K562 (cell line): ENCODE data around the gene NUAK1. TPM values are rescaled to one million over a fixed set of nuclear protein-coding genes. Genes with fewer than 3 reads are reported as not detected.

Experiments used
- ATAC-seq: fragments of 200-7000 bp; cut with Tn5 transposase; 3 replicates; pipeline ENCODE4 v1.9.1; 2020; ENCODE audit warnings: moderate library complexity
- BruUV-seq: library from RNA; stranded (reverse); fragments of 400-500 nt; replicated peaks from 2 replicates; lab custom pipeline; 2021; lab: Mats Ljungman, UMichigan
- CTCF ChIA-PET: fragments of 300-600 bp; formaldehyde crosslinking; extraction: SDS; loops from one replicate; lab custom pipeline; 2021; ENCODE audit warnings: low intra/inter-chr PET ratio; lab: Yijun Ruan, JAX
- POLR2A ChIA-PET: fragments of 300-600, 350-650 bp; sonication (Branson Sonifier 250); formaldehyde crosslinking; extraction: SDS; loops from one replicate; lab custom pipeline; 2021; ENCODE audit warnings: antibody characterized with exemption, inconsistent platforms; lab: Yijun Ruan, JAX
- DNase-seq, 4 experiments: peaks; one replicate each; pipeline versions ENCODE4 v3.0.0 to v3.0.0-alpha.2; 2011 to 2018; ENCODE audit warnings: low spot score in 3 of 4, mixed read lengths in 3 of 4; ENCODE audit errors: extremely low read depth in 1 of 4
- FAIRE-seq: peaks from 2 replicates; lab custom pipeline; 2011; peaks lifted over from hg19 to GRCh38; lab: Jason Lieb, UNC
- H2AFZ ChIP-seq: 2 replicates; pipeline ENCODE4 v1.6.0; 2011; ENCODE audit warnings: low read depth, low read length, control low read depth, inconsistent platforms
- H3K27ac ChIP-seq: fragments of 200-600 bp; 3 replicates; pipeline ENCODE4 v1.8.0; 2011; ENCODE audit warnings: low read depth, mild to moderate bottlenecking, control low read depth, inconsistent platforms, low read length, moderate library complexity, mixed read lengths; ENCODE audit errors: extremely low read depth
- H3K27me3 ChIP-seq, 2 experiments: fragments of 300-600 bp in 1 of 2; 2 replicates in 1 of 2; 3 replicates in 1 of 2; pipeline versions ENCODE4 v1.6.0 to v1.8.0; 2011; ENCODE audit warnings: inconsistent platforms in 2 of 2, low read length in 2 of 2, mild to moderate bottlenecking in 1 of 2, mixed read lengths in 1 of 2, moderate library complexity in 1 of 2; ENCODE audit not compliant: control insufficient read depth in 2 of 2, insufficient read depth in 2 of 2
- H3K36me3 ChIP-seq: fragments of 300-600 bp; 3 replicates; pipeline ENCODE4 v1.8.0; 2011; ENCODE audit warnings: mild to moderate bottlenecking, low read length, inconsistent platforms; ENCODE audit not compliant: control insufficient read depth, insufficient read depth
- H3K4me1 ChIP-seq, 2 experiments: fragments of 200-600 bp in 1 of 2; replicated peaks in 1 of 2; 2 replicates in 1 of 2; 3 replicates in 1 of 2; pipeline versions ENCODE4 v1.5.1 to v1.8.0; 2011; ENCODE audit warnings: inconsistent platforms in 2 of 2, low read length in 2 of 2, mild to moderate bottlenecking in 1 of 2, mixed read lengths in 1 of 2, moderate library complexity in 1 of 2; ENCODE audit not compliant: control insufficient read depth in 2 of 2, insufficient read depth in 2 of 2
- H3K4me2 ChIP-seq: 2 replicates; pipeline ENCODE4 v1.6.1; 2011; ENCODE audit warnings: low read length, control low read depth, inconsistent platforms, mixed read lengths; ENCODE audit not compliant: insufficient read depth
- H3K4me3 ChIP-seq: fragments of 200-600 bp; sonication (generic), shearing (Covaris generic); 2 replicates; pipeline ENCODE4 v1.5.1; 2016; ENCODE audit warnings: control low read depth, inconsistent platforms
- H3K79me2 ChIP-seq: fragments of 200-600 bp; 3 replicates; pipeline ENCODE4 v1.8.0; 2011; ENCODE audit warnings: low read length, inconsistent platforms; ENCODE audit not compliant: control insufficient read depth, insufficient read depth
- H3K9ac ChIP-seq, 2 experiments: 2 replicates each; pipeline versions ENCODE4 v1.6.0 to v1.6.1; 2011; ENCODE audit warnings: low read depth in 2 of 2, low read length in 2 of 2, control low read depth in 1 of 2, inconsistent platforms in 1 of 2, mild to moderate bottlenecking in 1 of 2, mixed read lengths in 1 of 2; ENCODE audit not compliant: insufficient read depth in 1 of 2
- H3K9me1 ChIP-seq: one replicate; pipeline ENCODE4 v1.6.0; 2011; ENCODE audit warnings: inconsistent platforms, mild to moderate bottlenecking, low read length, moderate library complexity; ENCODE audit not compliant: control insufficient read depth, insufficient read depth
- H3K9me3 ChIP-seq: replicated peaks from 2 replicates; pipeline ENCODE4 v1.5.1; 2011; ENCODE audit warnings: low read depth, low read length, inconsistent platforms; ENCODE audit not compliant: control insufficient read depth, insufficient read depth
- H4K20me1 ChIP-seq: replicated peaks from 2 replicates; pipeline ENCODE4 v1.6.1; 2011; ENCODE audit warnings: low read length, inconsistent platforms, mixed read lengths; ENCODE audit not compliant: control insufficient read depth, insufficient read depth
- FOS ChIP-seq: IDR thresholded peaks from 3 replicates; pipeline ENCODE4 v1.6.1; 2011; ENCODE audit not compliant: insufficient read length; ENCODE audit errors: extremely low read depth
- HCFC1 ChIP-seq: IDR thresholded peaks from 2 replicates; pipeline ENCODE4 v1.6.1; 2012; ENCODE audit warnings: low read depth, low read length, improper control_type of control experiment
- MCM5 ChIP-seq: fragments of 450-650 bp; IDR thresholded peaks from 2 replicates; pipeline ENCODE4 v1.6.1; 2016; ENCODE audit warnings: low read depth
- RBM39 ChIP-seq: fragments of 200-400 bp; formaldehyde crosslinking; optimal IDR thresholded peaks from 2 replicates; pipeline ENCODE3; 2018; ENCODE audit warnings: low read depth, low read length
- SETDB1 ChIP-seq: IDR thresholded peaks from one replicate; pipeline ENCODE4 v1.6.1; 2012; ENCODE audit warnings: low read length, control low read depth, inconsistent platforms
- SMARCE1 ChIP-seq: fragments of 450-650 bp; IDR thresholded peaks from 2 replicates; pipeline ENCODE4 v1.7.1; 2016; ENCODE audit warnings: mild to moderate bottlenecking
- ZKSCAN1 ChIP-seq: fragments of 150-350 bp; IDR thresholded peaks from 2 replicates; pipeline ENCODE4 v1.6.1; 2016; ENCODE audit warnings: low read depth, low read length
- ZNF184 ChIP-seq: sonication (generic); formaldehyde crosslinking; IDR thresholded peaks from 2 replicates; pipeline ENCODE4 v1.5.0; 2020; ENCODE audit warnings: missing genetic modification reagents
- WGBS: fragments of 100-300 bp; shearing (Covaris generic); methylation state at CpG from one replicate; pipeline ENCODE4 v1.1.6; 2016; ENCODE audit warnings: low coverage, mixed read lengths; ENCODE audit not compliant: insufficient coverage; ENCODE audit errors: missing lambda C conversion rate; 5-methylcytosine and 5-hydroxymethylcytosine counted together
- in situ Hi-C: fragments of 300-500 bp; cut with MboI; formaldehyde crosslinking; loops from 4 replicates; pipeline ENCODE4 v1.15.0; 2018; ENCODE audit warnings: inconsistent platforms, mixed read lengths
- intact Hi-C: fragments of 100-400 bp; cut with micrococcal nuclease; formaldehyde crosslinking; loops from 2 replicates; pipeline ENCODE4 v1.14.2; 2022
- polyA plus RNA-seq, 8 experiments: library from polyadenylated mRNA; depleted of rRNA in 4 of 8; stranded (reverse) in 5 of 8; unstranded in 3 of 8; fragments of >200 nt; fragmentation: Nextera tagmentation in 2 of 8; fragmentation: Illumina TruSeq in 1 of 8; extraction: Ambion mirVana in 2 of 8; extraction: Trizol in 1 of 8; gene quantifications; 2 replicates each; pipeline versions ENCODE4 v1.2.1 to v1.2.3, GENCODE V29; 2011 to 2014; ENCODE audit warnings: inconsistent platforms in 1 of 8, missing spikeins in 1 of 8
- total RNA-seq, 7 experiments: library from RNA; depleted of rRNA in 6 of 7; stranded (reverse); fragments of >200 nt in 6 of 7; fragmentation: Illumina TruSeq in 2 of 7; extraction: Trizol in 2 of 7; gene quantifications; 2 replicates each; pipeline versions ENCODE4 v1.2.1 to v1.2.3, GENCODE V29; 2011 to 2021; ENCODE audit warnings: low replicate concordance in 1 of 7
- TF ChIP-seq, protein P1 (sequence below): sonication (generic); formaldehyde crosslinking; IDR thresholded peaks from 2 replicates; pipeline ENCODE4 v1.8.0; 2022; ENCODE audit warnings: mild to moderate bottlenecking, missing genetic modification reagents, borderline replicate concordance
- TF ChIP-seq, protein P2 (sequence below): fragments of 250-450 bp; sonication (Bioruptor Pico); IDR thresholded peaks from 2 replicates; pipeline ENCODE4 v1.9.0; 2021; ENCODE audit warnings: mild to moderate bottlenecking, inconsistent platforms

The NUAK1 gene
- total and polyA plus RNA-seq, 9 of the 15 experiments (the other 6 are each of a cell fraction or from before 2014, with no cell fraction given), result 0.02 TPM; not detected in 8

DNA sequence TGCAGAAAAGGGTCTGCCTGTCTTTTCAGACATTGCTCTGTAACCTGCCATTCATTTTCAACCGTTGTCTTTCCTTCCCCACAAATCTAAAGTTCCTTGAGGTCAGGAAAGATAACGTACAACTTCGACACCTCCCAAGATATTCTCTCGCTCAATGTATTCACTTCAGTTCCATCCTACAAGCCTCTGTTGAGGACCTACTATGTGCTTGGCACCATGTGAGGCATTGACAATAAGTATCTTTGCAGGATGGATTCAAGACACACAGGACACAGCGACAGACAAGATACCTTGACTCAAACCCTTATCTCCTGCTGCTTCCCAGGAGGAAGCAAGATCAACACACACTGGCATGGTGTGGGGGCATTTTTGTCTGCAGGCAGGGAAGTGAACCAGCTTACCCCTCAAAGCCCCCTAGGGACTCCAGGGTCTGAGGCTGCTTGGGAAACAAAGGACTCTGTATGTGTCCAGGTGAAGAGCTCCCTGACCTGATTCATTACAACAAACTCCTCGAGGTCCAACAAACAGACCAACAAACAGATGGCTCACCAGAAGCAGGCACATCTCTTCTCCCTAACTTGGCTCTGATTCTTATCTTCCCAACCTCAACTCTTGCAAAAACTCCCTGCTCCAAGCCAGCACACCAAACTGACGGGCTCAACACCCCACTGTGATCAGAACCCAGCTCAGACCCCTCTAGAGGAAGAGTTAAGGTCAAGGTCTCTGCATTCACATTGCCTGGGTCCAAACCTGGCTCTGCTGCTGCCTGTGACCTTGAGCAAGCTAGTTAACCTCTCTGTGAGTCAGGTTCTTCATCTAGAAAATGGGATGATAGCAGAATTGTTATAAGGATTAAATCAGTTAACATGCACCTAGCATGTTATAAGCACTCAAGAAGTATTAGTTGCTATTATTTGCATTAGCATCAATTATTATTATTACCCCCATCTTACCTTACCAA, 6.3 kb downstream of the NUAK1 start:
- no peak for TF ChIP-seq ZNF184
- peak; percentile 62; the same call in 1 of the 2 replicates for TF ChIP-seq ZKSCAN1
- no peaks in the 10 kb centered on the region for H3K9me1 ChIP-seq
- POLR2A ChIA-PET, result interaction anchor here (0.5 to 0.6 kb wide), 2 partner anchors 705 to 709 kb away, joined by 3 read pairs; no protein-coding TSS in a partner anchor
- ATAC-seq, result no peak
- CTCF ChIA-PET, result no interaction called here
- H3K4me2 ChIP-seq, result no peak overlapping the region
- H3K27ac ChIP-seq, result no peak overlapping the region
- BruUV-seq, result no TSS peak
- intact Hi-C loops, result loop anchor here (10.0 kb wide), 1 partner anchor 188 kb away; no protein-coding TSS in a partner anchor
- H3K36me3 ChIP-seq, result no peaks in the 10 kb centered on the region
- in situ Hi-C loops, result loop anchor here (5.0 kb wide), 1 partner anchor 710 kb away; no protein-coding TSS in a partner anchor
- FAIRE-seq, result no peak
- 0 out of 2 replicates have a peak, but pooled peaks cover 3% of the 10 kb centered on the region for H4K20me1 ChIP-seq
- no peak overlapping the region for H3K4me3 ChIP-seq
- DNase-seq, result no peak
- H3K9ac ChIP-seq, result no peak overlapping the region
- no peaks in the 10 kb centered on the region for H3K79me2 ChIP-seq
- 0% methylated on average over 7 of the region's 7 CpGs for WGBS
- H2AFZ ChIP-seq, result no peak overlapping the region
- no peaks in the 10 kb centered on the region for H3K9me3 ChIP-seq
- peaks cover 8 to 22% of the 10 kb centered on the region in 2 experiments; a peak in 4 of 5 replicates for H3K27me3 ChIP-seq
- H3K4me1 ChIP-seq, result no peaks in the 10 kb centered on the region

DNA sequence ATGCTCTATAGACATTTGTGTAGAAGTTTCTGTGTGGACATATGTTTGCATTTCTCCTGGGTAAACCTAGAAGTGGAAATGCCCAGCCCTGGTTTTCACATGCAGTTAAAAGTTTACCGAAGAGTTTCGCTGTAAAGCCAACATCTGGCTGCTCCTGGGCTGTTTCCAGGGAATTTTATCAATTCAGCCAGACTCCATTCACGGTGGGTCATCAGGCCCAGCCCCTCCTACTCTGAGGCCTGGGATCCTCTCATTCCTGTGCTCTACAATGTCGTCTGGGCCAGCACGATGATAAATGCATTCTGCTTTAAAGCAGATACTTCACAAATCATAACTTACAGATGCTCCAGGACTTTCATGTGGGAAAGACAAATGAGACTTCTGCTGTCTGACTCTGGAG, 7.1 kb downstream of the NUAK1 start:
- under 1% methylated on average over 5 of the region's 5 CpGs for WGBS
- Histone ChIP-seq H3K27me3 (peaks cover 8 to 18% of the 10 kb centered on the region in 2 experiments; a peak in 4 of 5 replicates), H3K79me2 (no peaks in the 10 kb centered on the region), H3K27ac (no peak overlapping the region), H3K9ac (no peak overlapping the region), H3K9me3 (no peaks in the 10 kb centered on the region), H3K4me2 (no peak overlapping the region), H4K20me1 (0 out of 2 replicates have a peak, but pooled peaks cover 3% of the 10 kb centered on the region), H2AFZ (no peak overlapping the region), H3K36me3 (no peaks in the 10 kb centered on the region), H3K4me1 (no peaks in the 10 kb centered on the region), H3K9me1 (no peaks in the 10 kb centered on the region), H3K4me3 (no peak overlapping the region)
- ATAC-seq, result no peak
- intact Hi-C loops (loop anchor here (10.0 kb wide), 1 partner anchor 187 kb away; no protein-coding TSS in a partner anchor), in situ Hi-C loops (loop anchor here (5.0 kb wide), 1 partner anchor 709 kb away; no protein-coding TSS in a partner anchor)
- POLR2A ChIA-PET, result interaction anchor here (0.6 kb wide), 1 partner anchor 284 kb away, joined by 3 read pairs; no protein-coding TSS in a partner anchor
- no peak for FAIRE-seq
- CTCF ChIA-PET, result no interaction called here
- BruUV-seq, result no TSS peak
- DNase-seq, result no peak
- TF ChIP-seq, protein P1, sequence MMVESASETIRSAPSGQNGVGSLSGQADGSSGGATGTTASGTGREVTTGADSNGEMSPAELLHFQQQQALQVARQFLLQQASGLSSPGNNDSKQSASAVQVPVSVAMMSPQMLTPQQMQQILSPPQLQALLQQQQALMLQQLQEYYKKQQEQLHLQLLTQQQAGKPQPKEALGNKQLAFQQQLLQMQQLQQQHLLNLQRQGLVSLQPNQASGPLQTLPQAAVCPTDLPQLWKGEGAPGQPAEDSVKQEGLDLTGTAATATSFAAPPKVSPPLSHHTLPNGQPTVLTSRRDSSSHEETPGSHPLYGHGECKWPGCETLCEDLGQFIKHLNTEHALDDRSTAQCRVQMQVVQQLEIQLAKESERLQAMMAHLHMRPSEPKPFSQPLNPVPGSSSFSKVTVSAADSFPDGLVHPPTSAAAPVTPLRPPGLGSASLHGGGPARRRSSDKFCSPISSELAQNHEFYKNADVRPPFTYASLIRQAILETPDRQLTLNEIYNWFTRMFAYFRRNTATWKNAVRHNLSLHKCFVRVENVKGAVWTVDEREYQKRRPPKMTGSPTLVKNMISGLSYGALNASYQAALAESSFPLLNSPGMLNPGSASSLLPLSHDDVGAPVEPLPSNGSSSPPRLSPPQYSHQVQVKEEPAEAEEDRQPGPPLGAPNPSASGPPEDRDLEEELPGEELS (CRISPR knock-in tag), result no peak
- no peak for TF ChIP-seq SMARCE1
- no peak for TF ChIP-seq SETDB1
- TF ChIP-seq, protein P2, sequence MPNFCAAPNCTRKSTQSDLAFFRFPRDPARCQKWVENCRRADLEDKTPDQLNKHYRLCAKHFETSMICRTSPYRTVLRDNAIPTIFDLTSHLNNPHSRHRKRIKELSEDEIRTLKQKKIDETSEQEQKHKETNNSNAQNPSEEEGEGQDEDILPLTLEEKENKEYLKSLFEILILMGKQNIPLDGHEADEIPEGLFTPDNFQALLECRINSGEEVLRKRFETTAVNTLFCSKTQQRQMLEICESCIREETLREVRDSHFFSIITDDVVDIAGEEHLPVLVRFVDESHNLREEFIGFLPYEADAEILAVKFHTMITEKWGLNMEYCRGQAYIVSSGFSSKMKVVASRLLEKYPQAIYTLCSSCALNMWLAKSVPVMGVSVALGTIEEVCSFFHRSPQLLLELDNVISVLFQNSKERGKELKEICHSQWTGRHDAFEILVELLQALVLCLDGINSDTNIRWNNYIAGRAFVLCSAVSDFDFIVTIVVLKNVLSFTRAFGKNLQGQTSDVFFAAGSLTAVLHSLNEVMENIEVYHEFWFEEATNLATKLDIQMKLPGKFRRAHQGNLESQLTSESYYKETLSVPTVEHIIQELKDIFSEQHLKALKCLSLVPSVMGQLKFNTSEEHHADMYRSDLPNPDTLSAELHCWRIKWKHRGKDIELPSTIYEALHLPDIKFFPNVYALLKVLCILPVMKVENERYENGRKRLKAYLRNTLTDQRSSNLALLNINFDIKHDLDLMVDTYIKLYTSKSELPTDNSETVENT (CRISPR knock-in tag), result no peak
- TF ChIP-seq MCM5, result no peak
- no peak for TF ChIP-seq HCFC1
- TF ChIP-seq RBM39, result no peak
- no peak for TF ChIP-seq FOS
